GOT3 (cell line): Measurements from ENCODE around the gene ABCC5.
"Not testable (repeated sequence)": the region's sequence is repeated elsewhere in the genome, so short reads cannot be mapped to it uniquely, and the experiment has no call there.

Experiments used
- DNase-seq: peaks from one replicate; lab custom pipeline; 2025; ENCODE audit warnings: mixed read lengths; lab: John Stamatoyannopoulos, UW

ABCC5 gene

GRCh38 chr3:184017672-184018423 lies at the start of gene ABCC5:
Gene ABCC5 (minus strand): TSS chr3:184017884. CDS start chr3:184014392, 3,492 bp downstream.
- peak; percentile 89 for DNase-seq

- no peak for DNase-seq
Observed at GRCh38 chr3:184066211-184066610, 48.5 kb upstream of the ABCC5 start.

- DNase-seq: no peak
Observed at GRCh38 chr3:184062637-184063036, 45.0 kb upstream of the ABCC5 start.

- DNase-seq: no peak
Observed at GRCh38 chr3:184059424-184059823, 41.7 kb upstream of the ABCC5 start.

GRCh38 chr3:184058029-184058428 lies 40.3 kb upstream of the ABCC5 start:
- DNase-seq: no peak

- DNase-seq: no peak
Observed at GRCh38 chr3:184052767-184053166, 35.1 kb upstream of the ABCC5 start, which contains the start of gene HTR3C. Gene HTR3C (plus strand): TSS chr3:184053047. CDS start chr3:184053081, 34 bp downstream.

GRCh38 chr3:184050217-184050847 lies 32.6 kb upstream of the ABCC5 start:
- no peak for DNase-seq

GRCh38 chr3:184045995-184046394 lies 28.3 kb upstream of the ABCC5 start:
- DNase-seq: no peak

GRCh38 chr3:184042617-184043016 lies 24.9 kb upstream of the ABCC5 start:
- no peak for DNase-seq

GRCh38 chr3:184040010-184040409 lies 22.3 kb upstream of the ABCC5 start:
- DNase-seq: no peak

- no peak for DNase-seq
Observed at GRCh38 chr3:184039414-184039813, 21.7 kb upstream of the ABCC5 start.

- not testable (repeated sequence) for DNase-seq
Observed at GRCh38 chr3:184038307-184038706, 20.6 kb upstream of the ABCC5 start.

- DNase-seq: no peak
Observed at GRCh38 chr3:184037816-184038215, 20.1 kb upstream of the ABCC5 start.

GRCh38 chr3:184031187-184031792 lies 13.6 kb upstream of the ABCC5 start, which contains the start of gene HTR3D:
Gene HTR3D (plus strand): TSS chr3:184031742. CDS start chr3:184031742, 0 bp downstream.
- no peak for DNase-seq

GRCh38 chr3:184030536-184030935 lies 12.9 kb upstream of the ABCC5 start:
- no peak for DNase-seq

GRCh38 chr3:184029443-184029842 lies 11.8 kb upstream of the ABCC5 start:
- no peak for DNase-seq

GRCh38 chr3:184028275-184028890 lies 10.7 kb upstream of the ABCC5 start:
- not testable (repeated sequence) for DNase-seq

- not testable (repeated sequence) for DNase-seq
Observed at GRCh38 chr3:184025256-184025655, 7.6 kb upstream of the ABCC5 start.

- DNase-seq: no peak
Observed at GRCh38 chr3:184022323-184022722, 4.6 kb upstream of the ABCC5 start.

GRCh38 chr3:184018424-184018973 lies 815 bp upstream of the ABCC5 start:
- DNase-seq: no peak

GRCh38 chr3:184016811-184017671 lies 643 bp downstream of the ABCC5 start:
- DNase-seq: peak; percentile 49
